ENCODE data around the gene STK25.
A peak's percentile ranks its signal among the peaks of the same experiment; 100 is the strongest.
"Not testable (repeated sequence)": the region's sequence is repeated elsewhere in the genome, so short reads cannot be mapped to it uniquely, and the experiment has no call there.

Gene STK25

DNA sequence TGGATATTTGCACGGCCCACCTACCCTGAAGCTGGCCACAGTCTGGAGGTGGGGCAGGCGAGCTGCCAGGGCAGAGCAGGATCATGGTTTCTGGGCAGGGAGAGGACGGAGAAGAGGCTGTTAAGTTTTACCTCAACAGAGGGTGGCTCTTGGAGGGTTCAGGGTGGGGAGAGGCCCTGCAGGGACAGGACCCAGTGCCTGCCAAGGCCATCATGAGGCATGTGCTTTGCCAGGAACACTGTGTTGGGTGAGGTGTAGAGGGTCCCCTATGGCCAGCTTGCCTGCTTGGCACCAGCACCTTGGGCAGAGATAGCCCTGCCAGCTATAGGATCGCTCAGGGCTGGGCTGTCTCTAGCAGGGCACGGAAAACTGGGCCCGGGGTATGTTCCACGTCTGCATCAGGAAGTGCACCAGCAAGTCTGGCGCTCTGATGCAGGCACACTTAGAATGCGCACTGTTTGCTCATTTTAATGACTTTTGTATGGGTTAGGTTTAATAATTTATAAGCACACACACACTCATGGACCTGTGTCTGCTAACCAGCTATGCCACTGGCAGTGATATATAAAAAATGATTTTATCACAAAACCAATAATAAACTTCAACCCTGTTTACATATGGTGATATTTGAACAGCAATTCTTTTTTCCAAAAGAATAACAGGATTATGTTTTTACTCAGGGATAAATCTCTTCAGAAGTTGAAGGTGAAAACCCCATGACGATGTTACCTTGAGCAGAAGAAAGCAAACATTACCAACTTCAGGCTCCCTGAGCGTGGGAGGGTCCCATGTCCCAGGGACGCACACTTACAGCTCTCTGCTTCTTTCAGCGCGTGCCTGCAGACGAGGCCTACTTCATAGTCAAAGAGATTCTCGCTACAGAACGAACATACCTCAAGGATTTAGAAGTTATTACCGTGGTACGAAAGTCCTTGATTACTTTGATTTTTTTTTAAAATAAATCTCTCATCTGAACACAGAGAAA lies 46.4 kb downstream of the STK25 start:
- no peak for DNase-seq

DNA sequence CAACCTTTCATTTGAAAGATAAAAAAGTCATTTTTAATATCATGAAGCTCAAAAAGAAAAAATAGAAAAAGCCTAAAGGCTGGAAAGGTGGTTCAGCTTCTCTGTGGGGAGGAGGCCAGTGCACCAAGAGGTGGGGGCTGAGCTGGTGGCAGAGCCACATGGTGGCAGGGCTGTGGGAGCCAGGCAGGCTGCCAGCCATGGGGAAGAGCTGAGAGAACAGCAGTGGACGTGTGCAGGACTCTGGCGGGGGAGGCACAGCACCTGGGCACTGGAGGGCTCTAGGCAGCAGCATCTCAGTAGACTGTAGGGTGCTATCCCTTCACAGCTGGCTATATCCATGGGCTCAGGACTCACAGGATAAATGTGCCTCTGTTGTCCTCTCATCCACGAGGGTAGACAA lies 47.8 kb downstream of the STK25 start:
- no peak for DNase-seq

DNA sequence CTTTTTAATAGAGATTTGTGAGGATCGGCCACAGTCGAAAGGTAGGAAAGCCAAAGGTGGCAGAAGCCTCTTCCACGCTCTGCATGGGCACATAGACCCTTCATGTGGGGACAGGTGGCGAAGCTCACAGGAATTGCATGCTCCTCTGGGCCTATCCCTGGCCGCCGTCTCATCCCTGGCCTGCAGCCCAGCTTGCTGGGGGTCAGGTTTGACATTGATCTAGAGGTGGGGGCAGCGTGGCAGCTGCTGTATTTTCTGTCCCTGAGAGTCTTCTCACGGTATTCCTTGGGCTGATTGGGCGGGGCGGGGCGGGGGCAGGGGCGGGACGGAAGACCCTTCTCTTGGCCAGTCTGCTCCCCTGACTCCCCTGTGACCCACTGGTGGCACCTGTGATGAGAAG lies 48.9 kb downstream of the STK25 start:
- DNase-seq: no peak

DNA sequence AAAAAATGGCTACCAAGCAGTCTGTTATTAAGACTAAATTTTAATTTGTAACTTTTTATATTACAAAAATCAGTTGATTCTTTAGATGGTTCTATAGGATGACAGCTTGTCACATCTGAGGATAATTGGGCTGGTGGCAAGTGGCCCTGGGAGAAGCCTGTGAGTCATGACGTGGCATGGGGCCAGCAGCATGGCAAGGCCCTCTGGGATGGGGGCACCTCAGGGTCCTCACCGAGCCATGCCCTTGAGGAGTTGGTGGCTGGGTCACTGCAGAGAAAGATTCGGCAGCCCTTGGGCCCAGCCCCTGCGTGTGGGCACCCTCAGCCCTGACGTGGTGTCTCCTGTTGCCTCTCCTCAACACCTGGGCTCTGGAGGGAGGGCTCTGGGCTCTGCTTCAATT lies 49.7 kb downstream of the STK25 start:
- no peak for DNase-seq

DNA sequence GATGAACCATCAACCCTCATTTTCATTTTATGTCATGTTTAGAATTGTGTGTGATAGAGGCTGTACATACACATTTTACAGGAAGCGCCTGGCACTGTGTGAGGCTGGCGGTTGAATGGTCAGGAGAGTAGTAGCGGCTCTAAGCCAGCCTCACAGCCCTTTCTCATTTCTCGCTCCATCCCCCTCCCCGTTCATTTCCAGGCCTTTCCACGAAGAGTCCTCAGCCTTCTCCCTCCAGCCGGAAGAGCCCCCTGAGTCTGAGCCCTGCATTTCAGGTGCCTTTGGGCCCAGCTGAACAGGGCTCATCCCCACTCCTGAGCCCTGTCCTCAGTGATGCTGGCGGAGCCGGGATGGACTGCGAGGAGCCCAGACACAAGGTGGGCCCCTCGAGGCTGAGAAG lies 51.8 kb downstream of the STK25 start:
- DNase-seq: no peak

DNA sequence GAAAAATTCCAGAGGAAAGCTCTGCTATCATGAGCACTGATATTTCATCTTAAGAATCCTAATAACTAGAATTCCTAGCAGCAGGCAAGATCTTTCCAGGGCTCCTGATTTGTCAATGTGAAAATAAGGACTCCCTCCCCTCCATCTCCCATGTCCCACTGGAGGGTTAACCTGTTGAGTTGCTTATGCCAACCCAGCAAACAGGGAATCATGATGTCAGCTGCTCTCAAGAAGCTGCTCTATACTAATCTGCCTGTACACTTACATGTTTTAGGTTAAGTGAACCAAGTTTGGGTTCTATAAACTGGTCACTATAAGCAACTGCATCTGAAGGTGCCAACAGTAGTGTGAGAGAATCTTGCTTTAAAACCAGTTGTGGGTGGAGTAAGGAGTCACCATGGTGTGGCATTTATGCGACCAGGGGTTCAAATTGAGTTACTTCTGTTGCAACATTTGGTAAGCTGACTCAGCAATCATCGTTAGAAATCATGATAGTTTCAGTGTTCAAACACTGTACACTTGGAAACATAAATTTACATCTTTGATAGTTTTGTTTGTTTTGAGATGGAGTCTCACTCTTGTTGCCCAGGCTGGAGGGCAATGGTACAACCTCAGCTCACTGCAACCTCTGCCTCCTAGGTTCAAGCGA lies 53.4 kb downstream of the STK25 start:
- DNase-seq: no peak

DNA sequence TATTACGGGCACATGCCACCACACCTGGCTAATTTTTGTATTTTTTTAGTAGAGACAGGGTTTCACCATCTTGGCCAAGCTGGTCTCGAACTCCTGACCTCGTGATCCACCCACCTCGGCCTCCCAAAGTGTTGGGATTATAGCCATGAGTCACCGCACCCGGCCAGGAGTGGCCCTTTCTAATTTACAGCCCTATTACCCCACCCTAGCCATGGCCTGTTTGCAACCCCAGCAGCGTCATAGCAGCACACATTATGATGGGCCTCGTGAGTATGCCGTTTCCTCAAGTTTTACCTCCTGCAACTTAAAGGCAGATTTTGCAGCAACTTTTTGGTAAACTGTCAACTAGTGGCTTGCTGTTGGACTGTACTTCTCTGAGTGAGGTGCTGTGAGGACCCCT lies 54.5 kb downstream of the STK25 start:
- DNase-seq: not testable (repeated sequence)

DNA sequence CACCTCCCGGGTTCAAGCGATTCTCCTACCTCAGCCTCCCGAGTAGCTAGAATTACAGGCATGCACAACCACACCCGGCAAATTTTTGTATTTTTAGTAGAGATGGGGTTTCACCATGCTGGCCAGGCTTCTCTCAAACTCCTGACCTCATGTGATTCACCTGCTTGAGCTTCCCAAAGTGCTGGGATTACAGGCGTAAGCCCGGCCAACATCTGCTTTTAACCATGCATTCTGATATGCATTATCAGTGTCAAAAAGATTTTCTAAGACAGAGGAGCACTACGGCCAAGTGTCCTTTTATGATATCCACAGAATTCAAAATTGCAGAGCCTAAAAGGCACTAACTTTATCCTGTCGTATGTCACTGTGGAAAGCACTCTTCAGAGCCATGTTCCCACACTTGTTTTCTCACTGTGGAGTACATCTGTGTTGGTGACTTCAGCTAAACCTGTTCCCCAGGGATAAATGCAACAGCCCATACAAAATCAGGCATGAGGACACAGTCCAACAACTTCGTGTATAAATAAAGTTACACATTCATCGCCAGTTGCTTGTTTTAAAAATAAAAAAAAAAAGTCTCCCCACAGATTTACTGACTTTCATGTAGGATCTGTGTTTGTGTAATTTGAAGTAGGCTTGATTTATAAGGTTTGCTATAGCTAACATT lies 56.4 kb downstream of the STK25 start:
- no peak for DNase-seq

DNA sequence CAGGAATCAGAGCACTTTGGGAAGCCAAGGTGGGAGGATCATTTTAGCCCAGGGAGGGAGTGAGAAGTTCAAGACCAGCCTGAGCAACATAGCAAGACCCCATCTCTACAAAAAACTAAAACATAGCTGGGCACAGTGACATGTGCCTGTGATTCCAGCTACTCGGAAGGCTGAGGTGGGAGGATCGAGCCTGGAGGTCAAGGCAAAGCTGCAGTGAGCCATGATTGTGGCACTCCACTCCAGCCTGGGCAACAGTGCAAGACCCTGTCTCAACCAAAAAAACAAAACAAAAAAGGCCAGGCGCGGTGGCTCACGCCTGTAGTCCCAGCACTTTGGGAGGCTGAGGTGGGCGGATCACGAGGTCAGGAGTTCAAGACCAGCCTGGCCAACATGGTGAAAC lies 58.3 kb downstream of the STK25 start:
- not testable (repeated sequence) for DNase-seq

DNA sequence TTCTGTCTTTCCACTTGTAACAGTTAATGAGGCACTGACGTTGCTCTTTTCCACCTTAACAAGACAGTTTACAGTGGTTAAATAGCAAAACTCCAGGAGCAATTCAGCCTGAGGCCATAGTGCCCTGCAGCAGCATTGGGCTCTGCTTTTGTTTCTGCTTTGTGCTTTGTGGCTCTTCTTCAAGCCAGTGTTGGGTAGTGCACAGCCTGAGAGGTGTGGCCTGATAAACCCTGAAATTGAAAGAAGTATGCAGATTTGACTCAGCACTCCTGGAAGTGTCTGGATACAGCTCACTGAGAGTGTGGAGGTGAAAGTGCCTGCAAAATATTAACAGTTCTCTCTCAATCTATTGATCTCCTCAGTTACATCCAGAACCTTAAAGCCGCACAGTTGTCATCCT lies 63.0 kb downstream of the STK25 start:
- DNase-seq: no peak

DNA sequence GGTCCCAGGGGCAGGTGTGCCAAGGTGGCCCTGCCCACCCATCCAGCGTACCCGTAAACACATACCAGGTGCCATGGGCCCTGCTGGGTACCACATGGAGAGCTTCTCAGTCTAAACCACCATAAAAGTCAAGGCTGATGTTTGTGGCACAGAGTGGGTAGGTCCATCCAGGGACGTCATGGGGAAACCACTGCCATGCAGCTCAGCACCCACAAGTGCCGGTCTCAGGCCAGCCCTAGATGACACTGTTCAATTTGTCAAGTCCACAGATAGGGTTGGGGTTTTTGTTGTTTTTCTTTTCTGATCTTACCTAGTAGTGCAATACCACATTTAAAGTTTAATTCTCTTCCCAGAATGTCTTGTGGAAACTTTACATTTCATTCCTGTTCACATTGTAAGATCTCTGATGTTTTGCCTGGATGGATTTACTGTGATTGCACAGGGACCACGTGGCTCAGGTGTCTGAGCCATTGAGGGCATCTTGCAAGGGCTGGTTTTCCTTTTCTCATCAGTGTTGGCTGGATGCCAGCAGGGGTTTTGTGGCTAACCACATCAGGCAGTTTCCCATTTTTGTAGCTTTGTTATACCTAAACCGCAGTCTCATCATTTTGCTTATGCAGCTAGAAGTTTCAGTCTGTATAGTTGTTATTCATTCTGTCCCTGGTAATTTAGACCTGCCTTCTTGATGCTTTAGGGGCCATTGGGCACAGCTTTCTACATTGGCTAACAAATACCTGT lies 64.7 kb downstream of the STK25 start:
- peak; percentile 47 for DNase-seq
